HG03558 (cell line): ENCODE data around the gene TRIM43.
"Not testable (repeated sequence)": the region's sequence is repeated elsewhere in the genome, so short reads cannot be mapped to it uniquely, and the experiment has no call there.

ENCODE experiments used
- ATAC-seq: cut with Tn5 transposase; IDR thresholded peaks from one replicate; pipeline ENCODE4 v1.9.1; 2021; ENCODE audit warnings: moderate number of reproducible peaks; ENCODE audit not compliant: unreplicated experiment; ENCODE audit errors: extremely low read depth

TRIM43 gene

GRCh38 chr2:95591701-95592100, at the start of gene TRIM43:
Gene TRIM43, plus strand, starts transcription at chr2:95592001. Its CDS starts 2,023 bp downstream, at chr2:95594024.
- not testable (repeated sequence) for ATAC-seq

GRCh38 chr2:95551055-95551568, 40.7 kb upstream of the TRIM43 start:
- ATAC-seq = no peak

GRCh38 chr2:95552911-95553310, 38.9 kb upstream of the TRIM43 start:
- ATAC-seq = no peak

GRCh38 chr2:95569170-95569569, 22.6 kb upstream of the TRIM43 start:
- no peak for ATAC-seq

DNA sequence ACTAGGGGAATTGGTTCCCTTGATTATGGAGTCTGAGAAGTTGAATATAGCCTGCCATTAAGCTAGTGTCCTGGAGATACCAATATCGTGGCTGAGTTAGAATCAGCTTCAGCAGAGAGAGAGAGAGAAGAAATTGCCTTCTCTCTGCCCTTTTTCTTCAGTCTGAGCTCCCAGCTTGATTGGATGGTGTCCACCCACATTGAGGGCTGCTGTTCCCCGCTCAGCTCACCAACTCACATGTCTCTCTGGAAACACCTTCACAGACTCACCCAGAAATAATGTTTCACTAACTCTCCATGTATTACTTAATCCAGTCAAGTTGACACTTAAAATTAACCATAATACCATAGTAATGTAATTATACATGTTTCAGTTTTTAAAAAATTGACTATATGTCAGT, 17.9 kb upstream of the TRIM43 start:
- no peak for ATAC-seq

DNA sequence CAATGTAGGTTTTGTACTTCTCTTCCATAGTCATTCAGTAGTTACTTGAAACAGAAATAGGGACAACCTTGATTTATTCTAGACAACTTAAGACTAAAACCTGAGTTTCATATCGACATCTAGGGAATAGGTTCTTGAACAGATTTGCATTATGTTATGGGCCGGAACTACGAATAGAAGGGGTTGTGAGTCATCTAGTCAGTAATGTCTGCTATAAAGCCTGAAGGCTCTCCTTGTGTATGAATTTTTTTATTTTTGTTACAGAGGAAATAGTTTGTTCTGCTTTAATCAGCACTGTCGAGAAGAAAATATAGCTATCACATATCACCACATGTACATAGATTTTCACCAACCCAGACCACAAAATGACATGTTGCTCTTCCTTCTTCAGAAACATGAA, 17.3 kb upstream of the TRIM43 start:
- no peak for ATAC-seq

DNA sequence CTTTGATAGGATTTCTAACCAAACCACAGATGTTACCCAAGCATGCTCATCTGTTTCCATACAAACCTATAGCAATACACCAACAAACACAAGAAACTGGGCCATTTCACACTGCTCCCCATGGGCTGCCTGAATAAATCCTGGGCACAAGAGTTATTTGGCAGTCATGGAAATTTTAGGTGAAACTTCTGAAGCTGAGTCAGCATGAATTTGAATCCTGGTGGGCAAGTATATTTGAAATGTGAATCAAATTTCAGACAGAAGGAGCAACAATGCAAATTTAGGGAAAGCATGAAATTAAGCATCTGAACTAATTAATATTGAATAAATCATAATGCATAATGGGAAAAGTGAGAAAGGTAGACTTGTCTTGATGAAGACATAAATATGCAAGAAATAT, 15.9 kb upstream of the TRIM43 start:
- no peak for ATAC-seq

- no peak for ATAC-seq
Observed at GRCh38 chr2:95578539-95578938, 13.3 kb upstream of the TRIM43 start.

DNA sequence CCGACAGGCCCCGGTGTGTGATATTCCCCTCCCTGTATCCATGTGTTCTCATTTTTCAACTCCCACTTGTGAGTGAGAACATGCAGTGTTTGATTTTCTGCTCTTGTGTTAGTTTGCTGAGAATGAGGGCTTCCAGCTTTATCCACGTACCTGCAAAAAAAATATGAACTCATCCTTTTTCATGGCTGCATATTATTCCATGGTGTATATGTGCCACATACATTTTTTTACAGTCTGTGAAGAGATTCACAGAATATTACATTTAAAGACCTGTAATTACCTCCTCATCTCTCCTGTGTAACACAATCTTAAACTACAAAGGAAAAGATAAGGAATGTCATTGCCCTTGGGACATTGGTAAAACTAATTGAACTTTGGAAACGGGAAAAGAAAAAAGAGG, 8.3 kb upstream of the TRIM43 start:
- not testable (repeated sequence) for ATAC-seq

DNA sequence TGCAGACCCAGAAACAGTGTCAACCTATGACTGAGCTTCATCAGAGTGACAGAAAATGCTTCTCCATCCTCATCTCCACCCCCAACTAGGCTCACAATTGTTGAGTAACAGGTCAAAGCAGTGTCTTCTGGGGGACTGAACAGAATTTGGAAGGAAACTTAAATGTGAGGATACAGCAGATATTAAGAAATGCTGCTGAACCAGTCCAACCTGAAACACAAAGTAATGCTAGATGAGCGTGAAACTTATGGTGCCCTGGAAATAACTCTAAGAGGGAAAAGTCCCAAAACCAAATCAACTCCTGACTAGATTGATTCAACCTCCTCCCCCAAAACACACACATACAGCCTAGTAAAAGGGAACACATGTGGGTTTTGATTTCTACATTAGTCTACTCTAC, 7.5 kb upstream of the TRIM43 start:
- not testable (repeated sequence) for ATAC-seq

DNA sequence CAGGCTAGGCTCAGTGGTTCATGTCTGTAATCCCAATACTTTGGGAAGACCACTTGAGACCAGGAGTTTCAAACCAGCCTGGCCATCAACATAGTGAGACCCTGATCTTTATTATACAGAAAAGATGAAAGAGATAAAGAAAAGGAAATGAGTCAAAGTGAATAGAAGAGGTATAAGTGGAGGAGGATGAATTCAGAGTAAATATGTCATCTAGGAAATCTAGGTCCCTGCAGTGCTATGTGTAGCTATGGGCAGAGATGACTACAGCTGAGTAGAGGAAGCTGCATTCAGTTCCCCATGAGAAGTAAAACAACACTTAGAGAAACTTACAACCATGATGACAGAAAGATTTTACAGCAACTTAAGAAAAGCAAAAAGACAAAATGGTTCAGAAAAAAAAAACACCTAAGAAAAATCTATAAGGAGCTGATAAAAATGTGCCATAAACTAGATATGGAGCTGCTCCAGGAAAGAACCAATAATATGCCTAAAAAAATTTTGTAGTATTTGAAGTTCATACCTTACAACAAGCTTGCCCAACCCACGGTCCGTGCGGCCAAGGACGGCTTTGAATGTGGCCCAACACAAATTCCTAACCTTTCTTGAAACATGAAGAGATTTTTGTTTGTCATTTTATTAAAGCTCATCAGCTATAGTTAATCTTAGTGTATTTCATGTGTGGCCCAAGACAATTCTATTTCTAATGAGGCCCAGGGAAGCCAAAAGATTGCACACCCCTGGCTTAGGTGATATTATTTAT, 1.8 kb upstream of the TRIM43 start:
- ATAC-seq = not testable (repeated sequence)

DNA sequence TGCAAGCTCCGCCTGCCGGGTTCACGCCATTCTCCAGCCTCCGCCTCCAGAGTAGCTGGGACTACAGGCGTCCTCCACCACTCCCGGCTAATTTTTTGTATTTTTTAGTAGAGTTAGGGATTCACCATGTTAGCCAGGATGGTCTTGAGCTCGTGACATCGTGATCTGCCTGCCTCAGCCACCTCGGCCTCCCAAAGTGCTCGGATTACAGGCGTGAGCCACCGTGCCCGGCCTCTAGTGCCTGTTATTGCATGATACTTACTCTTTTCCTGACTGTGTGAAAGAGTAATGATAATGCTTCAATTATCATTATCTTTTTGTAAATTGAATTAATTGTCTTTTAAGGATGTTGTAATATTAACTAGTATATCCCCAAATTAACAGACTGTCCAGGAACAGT, 1.2 kb downstream of the TRIM43 start:
- not testable (repeated sequence) for ATAC-seq

GRCh38 chr2:95595012-95595411, 3.2 kb downstream of the TRIM43 start:
- ATAC-seq = not testable (repeated sequence)

DNA sequence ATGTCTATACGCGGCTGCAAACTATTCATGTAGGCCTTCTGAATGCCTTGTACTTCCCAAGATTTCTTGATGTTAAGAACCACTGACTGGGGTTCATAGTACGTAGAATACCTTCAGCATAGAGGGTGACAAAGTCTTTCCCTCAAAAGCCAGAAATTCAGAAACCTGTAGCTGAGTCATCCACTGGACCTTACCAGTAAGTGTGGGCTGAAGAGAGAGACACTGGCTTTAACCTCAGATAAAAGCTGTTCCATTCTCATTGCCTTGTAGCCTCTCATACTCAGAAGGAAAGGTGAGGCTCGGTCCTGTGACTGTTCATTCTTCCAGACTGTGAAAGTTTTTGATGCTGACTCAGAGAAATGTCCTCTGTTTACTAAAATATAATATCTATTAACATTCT, 9.5 kb downstream of the TRIM43 start:
- not testable (repeated sequence) for ATAC-seq

DNA sequence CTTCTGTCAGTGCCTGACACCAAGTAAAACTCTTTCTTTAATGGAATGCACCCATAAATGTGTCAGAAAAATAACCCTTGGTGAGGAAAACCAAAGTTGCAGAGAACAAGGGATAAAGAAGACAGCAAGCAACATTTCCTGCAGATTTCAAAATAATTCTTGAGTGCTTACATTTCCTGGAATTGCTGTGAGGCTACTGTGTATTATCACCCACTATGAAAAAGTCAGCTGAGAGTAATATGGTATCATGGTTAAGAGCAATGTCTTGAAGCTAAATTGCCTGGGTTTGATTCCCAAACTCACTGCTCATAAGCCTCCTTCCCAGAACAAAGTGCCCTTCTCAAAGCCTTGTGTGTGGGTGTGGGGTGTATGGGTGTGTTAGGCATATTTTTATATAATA, 10.3 kb downstream of the TRIM43 start:
- not testable (repeated sequence) for ATAC-seq

GRCh38 chr2:95608356-95608755, 16.6 kb downstream of the TRIM43 start:
- not testable (repeated sequence) for ATAC-seq

DNA sequence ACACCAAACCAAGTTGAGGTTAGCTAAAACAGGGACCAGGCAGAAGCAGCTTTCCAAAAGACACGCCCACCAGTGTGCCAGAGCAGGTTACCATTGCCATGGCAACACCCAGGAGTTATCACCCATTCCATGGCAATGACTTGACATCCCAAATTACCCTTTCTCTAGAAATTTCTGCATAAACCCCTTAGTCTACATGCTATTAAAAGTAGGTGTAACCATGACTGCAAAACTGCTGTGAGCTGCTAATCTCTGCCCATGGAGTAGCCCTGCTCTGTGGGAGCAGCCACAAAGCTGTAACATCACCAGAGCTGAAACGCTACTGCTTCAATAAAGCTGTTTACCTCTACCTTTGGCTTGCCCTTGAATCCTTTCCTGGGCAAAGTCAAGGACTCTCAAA, 18.0 kb downstream of the TRIM43 start:
- ATAC-seq = not testable (repeated sequence)

DNA sequence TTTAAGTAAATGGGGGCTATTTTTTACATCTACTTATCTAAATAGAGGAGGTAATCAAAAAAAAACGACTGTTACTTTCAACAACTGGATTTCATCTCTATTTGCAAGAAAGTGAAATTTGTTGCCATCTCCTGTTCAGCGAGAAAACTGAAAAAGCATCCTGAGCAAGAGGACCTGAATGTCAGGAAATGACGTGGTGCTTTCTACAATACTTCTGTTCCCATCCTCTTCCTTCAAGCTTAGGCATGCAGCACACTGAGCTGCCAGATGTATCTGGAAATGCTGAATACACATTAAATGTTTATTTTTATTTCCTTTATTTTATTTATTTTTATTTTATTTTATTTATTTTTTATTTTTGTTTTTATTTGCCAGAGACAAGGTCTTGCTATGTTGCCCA, 21.2 kb downstream of the TRIM43 start:
- not testable (repeated sequence) for ATAC-seq

GRCh38 chr2:95622728-95623127, 30.9 kb downstream of the TRIM43 start:
- ATAC-seq = not testable (repeated sequence)

- ATAC-seq = not testable (repeated sequence)
Observed at GRCh38 chr2:95630987-95631386, 39.2 kb downstream of the TRIM43 start.

- ATAC-seq = not testable (repeated sequence)
Observed at GRCh38 chr2:95633626-95634259, 41.9 kb downstream of the TRIM43 start.
